ENCODE results near the gene CCDC83. TPM values are rescaled to one million over a fixed set of nuclear protein-coding genes. Genes with fewer than 3 reads are reported as not detected.

Gene CCDC83
- total RNA-seq, 1 donor from 2014 or later: not detected

DNA sequence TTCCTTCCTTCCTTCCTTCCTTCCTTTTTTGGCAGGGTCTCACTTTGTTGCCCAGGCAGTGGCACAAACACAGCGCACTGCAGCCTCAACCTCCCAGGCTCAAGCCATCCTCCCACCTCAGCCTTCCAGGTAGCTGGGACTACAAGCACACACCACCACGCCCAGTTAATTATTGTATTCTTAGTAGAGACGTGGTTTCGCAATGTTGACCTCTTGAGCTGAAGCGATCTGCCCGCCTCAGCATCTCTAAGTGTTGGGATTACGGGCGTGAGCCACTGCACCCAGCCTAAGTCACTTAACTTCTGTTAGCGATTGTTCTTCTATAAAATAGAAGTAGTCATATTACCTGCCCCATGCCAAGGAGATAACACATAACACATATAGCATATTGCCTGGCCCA lies 41.5 kb upstream of the CCDC83 start:
- peak overlapping the region; percentile 78 for H3K27ac Mint-ChIP-seq (ENCODE audit: unreplicated experiment)
- H3K4me3 Mint-ChIP-seq (ENCODE audit: unreplicated experiment): no peak overlapping the region
- H3K4me2 ChIP-seq (ENCODE audit: low read length): no peak overlapping the region
- no peaks in the 10 kb centered on the region for H3K9me3 ChIP-seq (ENCODE audit: insufficient read depth, low read depth, low read length)
- H4K20me1 ChIP-seq (ENCODE audit: insufficient read depth, low read length): no peaks in the 10 kb centered on the region
- FAIRE-seq: no peak
- H3K9ac ChIP-seq (ENCODE audit: low read length): no peak overlapping the region
- DNase-seq (ENCODE audit: low read depth): no peak
- H3K27me3 Mint-ChIP-seq (ENCODE audit: low read depth, unreplicated experiment): peaks cover 20% of the 10 kb centered on the region
- peaks cover 18% of the 10 kb centered on the region for H3K4me1 ChIP-seq (ENCODE audit: insufficient read depth, low read length)
- no peak for TF ChIP-seq EZH2 (IDR thresholded peaks at IDR 0.05; ENCODE audit: insufficient read depth, low read length)
- TF ChIP-seq, protein P1, sequence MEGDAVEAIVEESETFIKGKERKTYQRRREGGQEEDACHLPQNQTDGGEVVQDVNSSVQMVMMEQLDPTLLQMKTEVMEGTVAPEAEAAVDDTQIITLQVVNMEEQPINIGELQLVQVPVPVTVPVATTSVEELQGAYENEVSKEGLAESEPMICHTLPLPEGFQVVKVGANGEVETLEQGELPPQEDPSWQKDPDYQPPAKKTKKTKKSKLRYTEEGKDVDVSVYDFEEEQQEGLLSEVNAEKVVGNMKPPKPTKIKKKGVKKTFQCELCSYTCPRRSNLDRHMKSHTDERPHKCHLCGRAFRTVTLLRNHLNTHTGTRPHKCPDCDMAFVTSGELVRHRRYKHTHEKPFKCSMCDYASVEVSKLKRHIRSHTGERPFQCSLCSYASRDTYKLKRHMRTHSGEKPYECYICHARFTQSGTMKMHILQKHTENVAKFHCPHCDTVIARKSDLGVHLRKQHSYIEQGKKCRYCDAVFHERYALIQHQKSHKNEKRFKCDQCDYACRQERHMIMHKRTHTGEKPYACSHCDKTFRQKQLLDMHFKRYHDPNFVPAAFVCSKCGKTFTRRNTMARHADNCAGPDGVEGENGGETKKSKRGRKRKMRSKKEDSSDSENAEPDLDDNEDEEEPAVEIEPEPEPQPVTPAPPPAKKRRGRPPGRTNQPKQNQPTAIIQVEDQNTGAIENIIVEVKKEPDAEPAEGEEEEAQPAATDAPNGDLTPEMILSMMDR (IDR thresholded peaks at IDR 0.05; ENCODE audit: insufficient read depth, low read depth, low read length): no peak
- no peak overlapping the region for H3K4me3 ChIP-seq (ENCODE audit: insufficient read depth, low read depth, low read length)
- peaks cover 3% of the 10 kb centered on the region for H3K9me3 Mint-ChIP-seq (ENCODE audit: unreplicated experiment)
- H3K27ac ChIP-seq (ENCODE audit: low read depth, low read length): no peak overlapping the region
- peaks cover 15% of the 10 kb centered on the region for H3K4me1 Mint-ChIP-seq (ENCODE audit: low read depth, unreplicated experiment)
- no peaks in the 10 kb centered on the region for H3K79me2 ChIP-seq (ENCODE audit: insufficient read depth, low read length)
- no peak overlapping the region for H2AFZ ChIP-seq (ENCODE audit: low read depth, low read length)
- no peaks in the 10 kb centered on the region for H3K27me3 ChIP-seq (ENCODE audit: insufficient read depth, low read length)
- H3K36me3 ChIP-seq (ENCODE audit: insufficient read depth, low read length): no peaks in the 10 kb centered on the region
- H3K36me3 Mint-ChIP-seq (ENCODE audit: low read depth, unreplicated experiment): peaks cover 2% of the 10 kb centered on the region

DNA sequence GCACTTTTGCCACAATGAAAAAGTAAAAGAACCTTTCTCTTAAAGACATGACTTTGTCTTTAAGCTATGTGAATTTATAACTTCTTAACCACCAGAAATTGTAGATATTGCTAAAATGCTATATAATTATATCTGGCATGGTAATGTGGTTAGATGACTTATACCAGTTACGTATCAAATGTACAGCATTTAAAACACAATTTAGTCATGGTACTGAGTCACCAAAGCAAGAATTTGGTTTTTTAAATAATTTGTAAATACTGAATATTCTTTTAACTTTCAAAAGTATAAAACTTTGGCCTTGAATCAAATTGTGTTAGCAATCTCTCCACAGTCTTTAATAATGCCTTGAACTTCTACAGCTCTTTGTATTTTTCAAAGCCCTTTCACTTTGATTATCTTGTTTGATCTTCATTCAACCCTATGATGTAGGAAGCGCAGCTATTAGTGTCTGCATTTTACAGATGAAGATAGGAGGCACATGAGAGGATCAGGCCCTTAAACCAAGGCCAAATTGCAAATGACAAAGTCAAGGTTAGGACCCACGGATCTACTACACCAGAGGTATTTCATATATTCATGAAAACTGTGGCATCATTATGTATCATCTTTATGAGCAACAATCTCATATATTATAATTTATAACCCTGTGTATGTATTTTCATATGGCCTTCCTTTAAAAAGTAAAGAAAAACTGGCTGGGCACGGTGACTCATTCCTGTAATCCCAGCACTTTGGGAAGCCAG lies 39.8 kb upstream of the CCDC83 start:
- H3K9me3 Mint-ChIP-seq (ENCODE audit: unreplicated experiment): peaks cover 3% of the 10 kb centered on the region
- no peak for FAIRE-seq
- peak overlapping the region; percentile 46 for H3K27ac ChIP-seq (ENCODE audit: low read depth, low read length)

More for the DNA sequence above, 39.8 kb upstream of the CCDC83 start:
- Histone ChIP-seq H4K20me1 (ENCODE audit: insufficient read depth, low read length) (no peaks in the 10 kb centered on the region), H3K27me3 (ENCODE audit: insufficient read depth, low read length) (no peaks in the 10 kb centered on the region), H3K36me3 (ENCODE audit: insufficient read depth, low read length) (no peaks in the 10 kb centered on the region), H3K4me1 (ENCODE audit: insufficient read depth, low read length) (peaks cover 14% of the 10 kb centered on the region), H3K4me2 (ENCODE audit: low read length) (peak overlapping the region; percentile 54), H2AFZ (ENCODE audit: low read depth, low read length) (no peak overlapping the region), H3K9me3 (ENCODE audit: insufficient read depth, low read depth, low read length) (no peaks in the 10 kb centered on the region), H3K4me3 (ENCODE audit: insufficient read depth, low read depth, low read length) (no peak overlapping the region), H3K79me2 (ENCODE audit: insufficient read depth, low read length) (no peaks in the 10 kb centered on the region), H3K9ac (ENCODE audit: low read length) (no peak overlapping the region)
- TF ChIP-seq, protein P1 (IDR thresholded peaks at IDR 0.05; ENCODE audit: insufficient read depth, low read depth, low read length): no peak
- TF ChIP-seq EZH2 (IDR thresholded peaks at IDR 0.05; ENCODE audit: insufficient read depth, low read length): no peak
- peak; percentile 84 for DNase-seq (ENCODE audit: low read depth)
- Mint-ChIP-seq H3K27ac (ENCODE audit: unreplicated experiment) (no peak overlapping the region), H3K4me3 (ENCODE audit: unreplicated experiment) (no peak overlapping the region), H3K36me3 (ENCODE audit: low read depth, unreplicated experiment) (peaks cover 2% of the 10 kb centered on the region), H3K4me1 (ENCODE audit: low read depth, unreplicated experiment) (peaks cover 2% of the 10 kb centered on the region), H3K27me3 (ENCODE audit: low read depth, unreplicated experiment) (peaks cover 20% of the 10 kb centered on the region)
